ENCODE data around the gene HDAC10. TPM values are rescaled to one million over a fixed set of nuclear protein-coding genes. Genes with fewer than 3 reads are reported as not detected.

The HDAC10 gene, protein sequence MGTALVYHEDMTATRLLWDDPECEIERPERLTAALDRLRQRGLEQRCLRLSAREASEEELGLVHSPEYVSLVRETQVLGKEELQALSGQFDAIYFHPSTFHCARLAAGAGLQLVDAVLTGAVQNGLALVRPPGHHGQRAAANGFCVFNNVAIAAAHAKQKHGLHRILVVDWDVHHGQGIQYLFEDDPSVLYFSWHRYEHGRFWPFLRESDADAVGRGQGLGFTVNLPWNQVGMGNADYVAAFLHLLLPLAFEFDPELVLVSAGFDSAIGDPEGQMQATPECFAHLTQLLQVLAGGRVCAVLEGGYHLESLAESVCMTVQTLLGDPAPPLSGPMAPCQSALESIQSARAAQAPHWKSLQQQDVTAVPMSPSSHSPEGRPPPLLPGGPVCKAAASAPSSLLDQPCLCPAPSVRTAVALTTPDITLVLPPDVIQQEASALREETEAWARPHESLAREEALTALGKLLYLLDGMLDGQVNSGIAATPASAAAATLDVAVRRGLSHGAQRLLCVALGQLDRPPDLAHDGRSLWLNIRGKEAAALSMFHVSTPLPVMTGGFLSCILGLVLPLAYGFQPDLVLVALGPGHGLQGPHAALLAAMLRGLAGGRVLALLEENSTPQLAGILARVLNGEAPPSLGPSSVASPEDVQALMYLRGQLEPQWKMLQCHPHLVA
- 36.7 TPM for total RNA-seq

DNA sequence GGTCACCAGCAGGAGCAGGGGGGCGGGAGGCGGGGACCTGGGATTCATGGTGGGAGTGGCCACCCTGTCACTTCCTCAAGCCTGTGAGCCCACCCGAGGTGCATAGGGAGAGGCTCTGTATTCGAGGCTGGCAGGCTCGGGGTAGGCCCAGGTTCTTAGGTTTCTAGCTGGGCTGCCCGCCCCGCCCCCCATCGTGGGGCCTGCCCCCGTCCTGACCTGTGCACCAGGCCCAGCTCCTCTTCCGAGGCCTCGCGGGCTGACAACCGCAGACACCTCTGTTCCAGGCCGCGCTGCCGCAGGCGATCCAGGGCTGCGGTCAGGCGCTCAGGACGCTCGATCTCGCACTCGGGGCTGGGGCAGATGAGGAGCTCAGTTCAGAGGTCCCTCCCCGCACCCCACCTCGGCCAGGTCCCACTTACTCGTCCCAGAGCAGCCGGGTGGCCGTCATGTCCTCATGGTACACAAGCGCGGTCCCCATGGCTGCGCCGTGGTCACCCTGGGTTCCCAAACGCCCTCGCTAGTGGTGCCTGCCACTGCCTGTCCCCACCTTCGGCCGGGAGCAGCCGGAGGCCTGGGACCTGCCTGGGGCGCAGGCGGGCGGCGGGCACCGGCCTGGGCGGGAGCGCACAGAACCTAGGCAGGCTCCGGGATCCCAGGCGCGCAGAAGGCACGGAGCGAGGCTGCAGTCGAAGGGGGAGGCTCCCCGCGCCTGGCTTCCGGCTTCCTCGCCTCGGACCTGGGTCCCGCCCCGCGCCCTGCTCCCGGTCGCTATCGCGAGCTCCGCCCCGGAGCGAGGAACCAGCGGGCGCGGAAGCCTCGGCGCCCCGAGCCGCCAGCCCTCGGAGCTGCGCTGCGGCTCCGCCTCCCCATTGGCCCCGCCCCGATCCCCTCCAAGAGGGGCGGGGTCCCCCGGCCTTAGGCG is at the start of gene HDAC10:
Gene HDAC10 (minus strand): TSS at position 711 of the 922 bp plus-strand sequence. CDS start 233 bp downstream, at position 478.

DNA sequence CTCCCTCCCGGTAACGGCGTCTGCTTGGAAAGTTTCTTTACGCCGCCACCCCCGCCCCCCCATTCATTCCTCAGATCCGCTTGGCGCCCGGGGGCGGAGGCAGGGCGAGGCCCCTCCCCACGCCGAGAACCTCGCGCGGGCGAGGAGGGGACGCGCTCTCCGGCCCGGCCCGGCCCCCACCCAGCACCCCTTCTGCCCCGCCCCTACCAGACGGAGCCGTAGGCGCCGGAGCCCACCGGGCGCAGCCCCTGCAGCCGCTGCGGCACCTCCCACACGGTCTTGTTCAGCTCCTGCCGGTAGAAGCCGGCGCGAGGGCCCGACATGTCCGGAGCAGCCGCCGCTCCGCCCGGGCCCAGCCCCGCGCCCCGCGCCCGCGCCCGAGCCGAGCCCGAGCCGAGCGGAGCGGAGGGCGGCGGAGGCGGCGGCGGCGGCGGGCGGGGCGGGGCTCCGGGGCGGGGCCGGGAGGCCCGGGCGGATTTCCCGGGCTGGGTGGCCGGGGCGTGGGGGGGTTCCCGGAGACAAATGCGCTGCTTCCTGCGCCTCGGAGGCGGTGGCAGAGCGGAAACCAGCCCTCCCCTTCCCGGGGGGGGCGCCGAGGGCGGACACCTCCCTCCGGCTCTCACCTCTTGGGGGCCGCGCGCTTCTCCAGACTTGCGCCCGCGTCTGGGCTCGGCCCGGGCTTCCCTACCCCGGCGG is 19.1 kb upstream of the HDAC10 start, which contains the start of gene MAPK11:
Gene MAPK11 (minus strand): TSS at position 411 of the 696 bp plus-strand sequence. CDS start 88 bp downstream, at position 323.

DNA sequence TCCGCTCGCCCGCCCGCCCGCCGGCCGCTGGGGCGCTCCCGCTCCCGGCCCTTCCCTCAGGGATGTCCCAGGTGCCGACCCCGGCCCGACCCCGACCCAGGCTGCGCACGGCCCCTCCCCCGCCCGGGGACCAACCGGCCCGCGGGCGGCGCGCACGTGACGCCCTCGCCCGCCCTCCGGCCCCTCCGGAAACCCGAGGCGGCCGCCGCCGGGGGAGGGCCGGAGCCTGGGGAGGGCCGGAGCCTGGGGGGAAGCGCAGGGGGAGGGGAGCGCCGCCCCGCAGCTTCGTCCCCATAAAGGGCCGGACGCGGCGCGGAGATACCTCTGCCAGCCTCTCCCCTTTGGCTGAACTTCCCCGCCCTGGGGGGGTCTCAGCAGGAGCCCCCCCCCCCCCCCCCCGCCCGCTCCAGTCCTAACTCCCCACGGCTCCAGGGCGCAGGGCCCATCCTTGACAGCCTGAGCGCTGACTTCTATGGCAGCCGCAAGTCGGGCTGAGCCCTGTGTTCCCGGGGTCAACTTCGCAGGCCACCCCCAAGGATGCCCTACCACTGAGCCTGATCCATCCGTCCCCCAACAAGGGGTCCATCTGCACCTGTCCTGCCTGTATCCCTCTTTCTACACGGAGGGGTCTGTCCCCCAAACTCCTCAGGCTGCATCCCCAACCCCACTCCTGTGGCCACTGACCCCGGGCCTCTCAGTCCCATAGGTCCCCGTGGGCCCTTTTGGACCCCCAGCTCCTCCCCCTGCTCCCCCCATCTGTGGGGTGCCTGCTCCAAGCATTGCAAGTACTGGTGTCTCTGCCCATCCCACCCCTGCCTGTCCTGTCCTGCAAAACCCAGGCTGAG is 10.8 kb upstream of the HDAC10 start, which contains the start of gene MAPK12:
Gene MAPK12 (minus strand): TSS at position 69 of the 845 bp plus-strand sequence. CDS start 174 bp downstream, outside the sequence.

DNA sequence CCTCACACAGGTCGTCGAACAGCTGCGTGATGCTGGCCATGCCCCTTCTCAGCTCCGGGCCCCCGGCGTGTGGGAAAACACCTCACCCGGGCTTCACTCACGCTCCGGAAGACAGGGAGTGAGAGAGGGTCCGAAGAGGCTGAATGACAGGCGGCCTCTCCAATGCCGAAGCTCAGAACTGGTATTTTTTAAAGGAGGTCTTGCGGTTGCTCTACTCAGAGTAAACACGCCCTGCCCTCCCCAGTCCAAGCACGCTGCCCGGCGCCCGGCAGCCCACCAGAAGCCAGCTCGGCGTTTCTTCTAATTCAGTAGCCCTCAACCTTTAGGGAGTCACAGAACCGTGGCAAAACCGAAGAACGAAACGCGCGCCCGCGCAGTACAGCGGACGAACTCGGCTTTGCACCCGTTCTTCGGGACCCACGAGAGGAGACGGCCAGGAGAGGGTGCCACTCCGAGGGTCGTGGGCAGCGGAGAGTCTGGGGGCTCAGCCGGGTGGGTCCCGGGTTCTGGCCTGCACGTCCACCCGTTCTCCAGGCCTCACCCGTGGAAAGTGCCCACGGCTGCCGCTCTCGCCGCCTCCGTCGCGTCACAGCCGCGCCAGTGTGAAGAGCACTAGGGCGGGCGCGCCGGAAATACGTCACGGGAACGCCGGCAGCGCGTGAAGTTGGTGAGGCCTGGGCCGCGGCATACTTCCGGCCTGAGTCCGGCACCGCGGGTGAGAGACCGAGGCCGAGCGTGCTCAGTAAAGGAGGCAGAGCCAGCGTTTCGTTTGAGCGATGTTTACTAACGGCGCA is 6.4 kb downstream of the HDAC10 start, which contains the start of gene TUBGCP6:
Gene TUBGCP6 (minus strand): TSS at position 604 of the 794 bp plus-strand sequence. CDS start 564 bp downstream, at position 40.

DNA sequence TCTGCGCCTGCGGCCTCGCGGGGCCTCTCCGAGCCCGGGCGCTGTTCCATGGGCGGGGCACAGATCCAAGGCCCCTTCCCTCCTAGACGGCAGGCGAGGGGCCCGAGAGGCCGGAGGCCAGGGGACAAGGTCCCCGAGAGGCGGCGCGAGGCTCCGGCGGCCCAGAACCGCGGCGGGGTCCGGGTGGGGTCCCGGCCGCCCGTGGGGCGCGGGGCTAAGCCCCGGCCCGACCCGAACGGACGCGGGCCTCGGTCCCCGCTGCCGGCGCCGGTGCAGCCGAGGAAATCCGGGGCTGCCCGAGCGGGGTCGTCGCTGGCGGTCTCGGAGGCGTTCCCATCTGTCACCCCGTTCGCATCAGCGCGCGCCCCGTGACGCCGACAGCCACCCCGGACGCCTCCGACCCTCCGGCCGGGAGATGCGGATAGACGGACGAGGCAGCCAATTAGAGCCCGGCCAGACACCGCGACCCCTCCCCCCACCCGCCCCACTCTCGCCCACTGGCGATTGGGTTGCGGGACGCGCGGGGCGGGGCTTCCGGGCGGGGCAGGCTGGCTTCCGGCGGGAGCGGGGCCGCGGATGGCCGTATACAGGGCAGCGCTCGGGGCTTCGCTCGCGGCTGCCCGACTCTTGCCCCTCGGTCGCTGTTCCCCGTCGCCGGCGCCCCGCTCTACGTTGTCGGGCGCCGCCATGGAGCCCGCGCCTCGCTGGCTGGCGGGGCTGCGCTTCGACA is 50.4 kb downstream of the HDAC10 start, which contains the start of gene SELENOO:
Gene SELENOO (plus strand): TSS at position 551 of the 730 bp plus-strand sequence. CDS start 26 bp downstream, at position 577.

Other genes starting within 250 kb of the HDAC10 start
- gene IL17REL, start 238.5 kb downstream of the HDAC10 start, total RNA-seq, result not detected
- not detected for gene TTLL8, start 193.0 kb downstream of the HDAC10 start, total RNA-seq
- 3.0 TPM for gene MLC1, start 165.8 kb downstream of the HDAC10 start, total RNA-seq
- 0.99 TPM for gene MOV10L1, start 161.3 kb downstream of the HDAC10 start, total RNA-seq
- 0.82 TPM for gene PANX2, start 80.5 kb downstream of the HDAC10 start, total RNA-seq
- 23.7 TPM for gene TRABD, start 65.4 kb downstream of the HDAC10 start, total RNA-seq
- gene SELENOO, start 50.3 kb downstream of the HDAC10 start, total RNA-seq, result 33.6 TPM
- 55.9 TPM for gene TUBGCP6, start 6.2 kb downstream of the HDAC10 start, total RNA-seq
- 19.1 TPM for gene MAPK12, start 10.4 kb upstream of the HDAC10 start, total RNA-seq
- 6.8 TPM for gene MAPK11, start 19.1 kb upstream of the HDAC10 start, total RNA-seq
- 302 TPM for gene PLXNB2, start 56.4 kb upstream of the HDAC10 start, total RNA-seq
- gene DENND6B, start 75.7 kb upstream of the HDAC10 start, total RNA-seq, result 10.0 TPM
- gene PPP6R2, start 92.1 kb upstream of the HDAC10 start, total RNA-seq, result 58.2 TPM
- 56.7 TPM for gene SBF1, start 223.8 kb upstream of the HDAC10 start, total RNA-seq
- 2.2 TPM for gene ADM2, start 230.3 kb upstream of the HDAC10 start, total RNA-seq
- 5.4 TPM for gene MIOX, start 235.6 kb upstream of the HDAC10 start, total RNA-seq